ENCODE results near the gene SYMPK. TPM values are rescaled to one million over a fixed set of nuclear protein-coding genes. Genes with fewer than 3 reads are reported as not detected.
A peak's percentile ranks its signal among the peaks of the same experiment; 100 is the strongest.

SYMPK gene
- total RNA-seq, 1 experiment from 2014 or later, result 86.2 TPM

- POLR2A ChIA-PET, result interaction anchor here (2.7 kb wide), 1 partner anchor 9 kb away, joined by 15 read pairs; the partner anchor contains the start of gene DMPK
- Mint-ChIP-seq H3K9me3 (ENCODE audit: unreplicated experiment) (no peaks in the 10 kb centered on the region), H3K27ac (ENCODE audit: low read depth, unreplicated experiment) (no peak overlapping the region), H3K4me3 (ENCODE audit: unreplicated experiment) (no peak overlapping the region), H3K36me3 (ENCODE audit: insufficient read depth, unreplicated experiment) (peaks cover 43% of the 10 kb centered on the region), H3K27me3 (ENCODE audit: insufficient read depth, unreplicated experiment) (no peaks in the 10 kb centered on the region), H3K4me1 (ENCODE audit: insufficient read depth, unreplicated experiment) (peaks cover 12% of the 10 kb centered on the region)
- BruUV-seq (replicated peaks), result no TSS peak
- intact Hi-C loops (cut with micrococcal nuclease), result no loop called here
- CTCF ChIA-PET, result interaction anchor here (1.0 to 1.5 kb wide), 4 partner anchors 18 to 56 kb away, joined by 3 to 6 read pairs (median 4); no protein-coding TSS in a partner anchor
- TF ChIP-seq, protein P1, sequence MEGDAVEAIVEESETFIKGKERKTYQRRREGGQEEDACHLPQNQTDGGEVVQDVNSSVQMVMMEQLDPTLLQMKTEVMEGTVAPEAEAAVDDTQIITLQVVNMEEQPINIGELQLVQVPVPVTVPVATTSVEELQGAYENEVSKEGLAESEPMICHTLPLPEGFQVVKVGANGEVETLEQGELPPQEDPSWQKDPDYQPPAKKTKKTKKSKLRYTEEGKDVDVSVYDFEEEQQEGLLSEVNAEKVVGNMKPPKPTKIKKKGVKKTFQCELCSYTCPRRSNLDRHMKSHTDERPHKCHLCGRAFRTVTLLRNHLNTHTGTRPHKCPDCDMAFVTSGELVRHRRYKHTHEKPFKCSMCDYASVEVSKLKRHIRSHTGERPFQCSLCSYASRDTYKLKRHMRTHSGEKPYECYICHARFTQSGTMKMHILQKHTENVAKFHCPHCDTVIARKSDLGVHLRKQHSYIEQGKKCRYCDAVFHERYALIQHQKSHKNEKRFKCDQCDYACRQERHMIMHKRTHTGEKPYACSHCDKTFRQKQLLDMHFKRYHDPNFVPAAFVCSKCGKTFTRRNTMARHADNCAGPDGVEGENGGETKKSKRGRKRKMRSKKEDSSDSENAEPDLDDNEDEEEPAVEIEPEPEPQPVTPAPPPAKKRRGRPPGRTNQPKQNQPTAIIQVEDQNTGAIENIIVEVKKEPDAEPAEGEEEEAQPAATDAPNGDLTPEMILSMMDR (IDR thresholded peaks at IDR 0.05; ENCODE audit: unreplicated experiment), result no peak
- DNase-seq (ENCODE audit: unreplicated experiment), result no peak
These were observed 90.0 kb downstream of the SYMPK start for GRCh38 chr19:45772912-45773311.

DNA sequence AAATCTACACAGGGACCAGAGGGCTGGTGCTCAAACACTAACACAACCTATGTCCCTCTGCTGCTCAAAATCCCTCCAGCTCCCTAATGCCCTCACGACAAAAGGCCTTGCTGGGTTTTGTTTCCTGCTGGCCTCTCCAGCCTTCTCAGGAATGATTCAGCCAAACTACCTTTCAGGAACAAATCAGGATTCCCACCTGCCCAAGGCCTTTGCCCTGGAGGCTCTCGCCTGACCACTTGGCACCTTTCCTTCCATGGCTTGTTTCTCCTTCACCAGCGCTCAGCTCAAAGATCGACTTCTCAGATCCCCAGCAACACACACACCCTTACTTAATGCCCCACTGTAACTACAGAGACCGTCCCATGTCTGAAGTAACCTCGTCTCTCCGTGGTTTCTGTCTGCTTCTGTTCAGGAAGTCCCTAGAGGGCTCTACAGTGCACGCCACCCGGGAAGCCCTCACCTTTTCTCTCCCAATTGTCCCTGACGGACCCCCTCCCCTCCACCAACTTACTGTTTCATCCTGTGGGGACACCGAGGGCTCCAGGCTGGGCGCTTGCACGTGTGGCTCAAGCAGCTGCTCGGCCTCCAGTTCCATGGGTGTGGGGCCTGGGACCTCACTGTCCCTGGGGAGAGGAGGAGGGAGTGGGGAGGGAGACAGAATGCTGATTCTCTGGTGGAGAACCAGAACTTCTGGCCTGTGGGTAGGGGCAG, 90.7 kb downstream of the SYMPK start:
- H3K4me3 Mint-ChIP-seq (ENCODE audit: unreplicated experiment), result no peak overlapping the region
- peaks cover 12% of the 10 kb centered on the region for H3K4me1 Mint-ChIP-seq (ENCODE audit: insufficient read depth, unreplicated experiment)
- no peaks in the 10 kb centered on the region for H3K27me3 Mint-ChIP-seq (ENCODE audit: insufficient read depth, unreplicated experiment)
- DNase-seq (ENCODE audit: unreplicated experiment), result no peak
- POLR2A ChIA-PET, result interaction anchor here (0.6 to 5.2 kb wide), 3 partner anchors 10 to 52 kb away, joined by 4 to 41 read pairs (median 15); partner anchors contain the start of gene DMPK
- H3K36me3 Mint-ChIP-seq (ENCODE audit: insufficient read depth, unreplicated experiment), result peaks cover 43% of the 10 kb centered on the region
- CTCF ChIA-PET, result interaction anchor here (0.6 to 1.5 kb wide), 5 partner anchors 16 to 83 kb away, joined by 3 to 4 read pairs (median 3); no protein-coding TSS in a partner anchor
- no peak overlapping the region for H3K27ac Mint-ChIP-seq (ENCODE audit: low read depth, unreplicated experiment)
- intact Hi-C loops (cut with micrococcal nuclease), result no loop called here
- no TSS peak for BruUV-seq (replicated peaks)
- H3K9me3 Mint-ChIP-seq (ENCODE audit: unreplicated experiment), result no peaks in the 10 kb centered on the region
- TF ChIP-seq, protein P1 (IDR thresholded peaks at IDR 0.05; ENCODE audit: unreplicated experiment), result no peak

GRCh38 chr19:45771311-45771933, 91.5 kb downstream of the SYMPK start:
- TF ChIP-seq, protein P1 (IDR thresholded peaks at IDR 0.05; ENCODE audit: unreplicated experiment), result no peak
- ChIA-PET POLR2A (interaction anchor here (0.6 to 5.9 kb wide), 10 partner anchors 10 to 79 kb away, joined by 3 to 152 read pairs (median 36); partner anchors contain the start of genes DMPK, DMWD, QPCTL and SNRPD2), CTCF (interaction anchor here (0.6 to 0.9 kb wide), 3 partner anchors 31 to 84 kb away, joined by 3 to 4 read pairs (median 3); no protein-coding TSS in a partner anchor)
- no TSS peak for BruUV-seq (replicated peaks)
- Mint-ChIP-seq H3K4me3 (ENCODE audit: unreplicated experiment) (peak overlapping the region; percentile 84), H3K4me1 (ENCODE audit: insufficient read depth, unreplicated experiment) (peaks cover 12% of the 10 kb centered on the region), H3K27me3 (ENCODE audit: insufficient read depth, unreplicated experiment) (no peaks in the 10 kb centered on the region), H3K27ac (ENCODE audit: low read depth, unreplicated experiment) (peak overlapping the region; percentile 82), H3K36me3 (ENCODE audit: insufficient read depth, unreplicated experiment) (peaks cover 36% of the 10 kb centered on the region), H3K9me3 (ENCODE audit: unreplicated experiment) (no peaks in the 10 kb centered on the region)
- intact Hi-C loops (cut with micrococcal nuclease), result loop anchor here (2.0 kb wide), 1 partner anchor 111 kb away; no protein-coding TSS in a partner anchor
- no peak for DNase-seq (ENCODE audit: unreplicated experiment)

All from MCF 10A (cell line).